ENCODE results near the gene THBS1. TPM values are rescaled to one million over a fixed set of nuclear protein-coding genes. Genes with fewer than 3 reads are reported as not detected.

Gene THBS1
- total RNA-seq (2022; extraction: Qiagen RNA extraction), result 45.7 to 91.7 TPM (median 62.9 TPM) in 5 replicates

DNA sequence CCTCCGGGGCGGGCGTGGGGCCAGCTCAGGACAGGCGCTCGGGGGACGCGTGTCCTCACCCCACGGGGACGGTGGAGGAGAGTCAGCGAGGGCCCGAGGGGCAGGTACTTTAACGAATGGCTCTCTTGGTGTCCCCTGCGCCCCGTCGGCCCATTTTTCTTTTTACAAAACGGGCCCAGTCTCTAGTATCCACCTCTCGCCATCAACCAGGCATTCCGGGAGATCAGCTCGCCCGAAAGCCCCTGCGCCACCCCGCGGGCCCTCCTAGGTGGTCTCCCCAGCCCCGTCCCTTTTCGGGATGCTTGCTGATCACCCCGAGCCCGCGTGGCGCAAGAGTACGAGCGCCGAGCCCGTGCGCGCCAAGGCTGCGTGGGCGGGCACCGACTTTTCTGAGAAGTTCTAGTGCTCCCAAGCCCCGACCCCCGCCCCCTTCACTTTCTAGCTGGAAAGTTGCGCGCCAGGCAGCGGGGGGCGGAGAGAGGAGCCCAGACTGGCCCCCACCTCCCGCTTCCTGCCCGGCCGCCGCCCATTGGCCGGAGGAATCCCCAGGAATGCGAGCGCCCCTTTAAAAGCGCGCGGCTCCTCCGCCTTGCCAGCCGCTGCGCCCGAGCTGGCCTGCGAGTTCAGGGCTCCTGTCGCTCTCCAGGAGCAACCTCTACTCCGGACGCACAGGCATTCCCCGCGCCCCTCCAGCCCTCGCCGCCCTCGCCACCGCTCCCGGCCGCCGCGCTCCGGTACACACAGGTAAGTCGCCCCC lies at the start of gene THBS1:
Gene THBS1, plus strand, starts transcription at position 595 of the 757 bp plus-strand sequence. CDS start 779 bp downstream, outside the sequence.

Other genes starting within 250 kb of the THBS1 start
- gene FSIP1, start 201.8 kb downstream of the THBS1 start, total RNA-seq (2022; extraction: Qiagen RNA extraction), result 0.52 to 1.4 TPM (median 0.90 TPM) in 5 replicates